Measurements from ENCODE around the gene AUTS2.

DNA sequence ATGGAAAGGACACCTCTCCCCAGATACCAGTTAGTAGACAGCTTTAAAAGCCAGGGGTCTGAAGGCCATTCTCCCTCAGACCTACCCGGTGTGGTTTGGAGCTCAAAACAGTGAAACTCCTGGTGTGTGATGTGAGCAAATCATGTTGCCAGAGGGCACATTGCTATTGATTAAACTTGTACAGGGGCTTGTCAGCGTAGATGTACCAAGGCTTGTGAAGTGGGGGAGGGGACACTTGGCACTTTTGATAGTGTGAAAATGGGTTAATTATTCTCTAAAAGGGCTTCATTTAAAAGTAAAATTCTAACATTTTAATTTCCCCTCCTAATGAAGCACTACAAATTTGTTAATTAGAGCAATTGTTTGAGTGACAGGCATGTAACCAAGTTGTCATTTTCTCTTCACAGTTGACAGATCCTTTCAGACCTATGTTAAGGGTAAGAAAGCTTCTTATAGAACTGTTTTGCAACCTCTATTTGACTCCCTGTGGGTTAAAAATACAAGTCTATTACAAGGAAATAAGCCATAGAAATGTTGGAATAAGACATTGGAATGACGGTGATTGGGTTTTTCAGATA, 1176.8 kb downstream of the AUTS2 start:
- TF ChIP-seq, protein P1, sequence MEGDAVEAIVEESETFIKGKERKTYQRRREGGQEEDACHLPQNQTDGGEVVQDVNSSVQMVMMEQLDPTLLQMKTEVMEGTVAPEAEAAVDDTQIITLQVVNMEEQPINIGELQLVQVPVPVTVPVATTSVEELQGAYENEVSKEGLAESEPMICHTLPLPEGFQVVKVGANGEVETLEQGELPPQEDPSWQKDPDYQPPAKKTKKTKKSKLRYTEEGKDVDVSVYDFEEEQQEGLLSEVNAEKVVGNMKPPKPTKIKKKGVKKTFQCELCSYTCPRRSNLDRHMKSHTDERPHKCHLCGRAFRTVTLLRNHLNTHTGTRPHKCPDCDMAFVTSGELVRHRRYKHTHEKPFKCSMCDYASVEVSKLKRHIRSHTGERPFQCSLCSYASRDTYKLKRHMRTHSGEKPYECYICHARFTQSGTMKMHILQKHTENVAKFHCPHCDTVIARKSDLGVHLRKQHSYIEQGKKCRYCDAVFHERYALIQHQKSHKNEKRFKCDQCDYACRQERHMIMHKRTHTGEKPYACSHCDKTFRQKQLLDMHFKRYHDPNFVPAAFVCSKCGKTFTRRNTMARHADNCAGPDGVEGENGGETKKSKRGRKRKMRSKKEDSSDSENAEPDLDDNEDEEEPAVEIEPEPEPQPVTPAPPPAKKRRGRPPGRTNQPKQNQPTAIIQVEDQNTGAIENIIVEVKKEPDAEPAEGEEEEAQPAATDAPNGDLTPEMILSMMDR (optimal IDR thresholded peaks at IDR 0.05 in 1 of 3, IDR thresholded peaks at IDR 0.05 in 1 of 3, conservative IDR thresholded peaks at IDR 0.05 in 1 of 3; ENCODE audit: extremely low read depth in 1 of 3, insufficient read depth in 2 of 3, low read length in 3 of 3) = no peak
- no peak for TF ChIP-seq EZH2 (IDR thresholded peaks at IDR 0.05; ENCODE audit: low read length)
